ENCODE measurements around the gene SAMM50. TPM values are rescaled to one million over a fixed set of nuclear protein-coding genes. Genes with fewer than 3 reads are reported as not detected.

The SAMM50 gene
- total and polyA plus RNA-seq, 2 donors (not counting 3 experiments of a cell fraction or from before 2014, with no cell fraction given) = 42.9 to 56.2 TPM

GRCh38 chr22:44042249-44043218, 87.3 kb downstream of the SAMM50 start:
- DNase-seq (ENCODE audit: low read depth, low spot score) (no peak), FAIRE-seq (no peak)
- Histone ChIP-seq H3K4me2 (ENCODE audit: insufficient read depth, low read length) (no peak overlapping the region), H3K27me3 (ENCODE audit: control insufficient read depth in 2 of 2, insufficient read depth in 2 of 2, low read length in 2 of 2) (no peaks in the 10 kb centered on the region), H3K4me1 (ENCODE audit: control insufficient read depth, extremely low read depth, insufficient read depth, low read length) (peaks cover 14% of the 10 kb centered on the region), H3K9ac (replicated peaks; ENCODE audit: extremely low read depth, insufficient read depth, low read length) (no peak overlapping the region), H2AFZ (ENCODE audit: low read depth, low read length) (no peak overlapping the region), H3K27ac (ENCODE audit: insufficient read depth, low read depth, low read length) (no peak overlapping the region), H3K9me1 (replicated peaks; ENCODE audit: control insufficient read depth, extremely low read depth, insufficient read depth, low read length) (no peaks in the 10 kb centered on the region), H3K36me3 (ENCODE audit: control insufficient read depth in 2 of 2, extremely low read depth in 1 of 2, insufficient read depth in 2 of 2, low read length in 2 of 2) (no peaks in the 10 kb centered on the region), H3K9me3 (replicated peaks; ENCODE audit: control insufficient read depth, insufficient read depth, low read length) (no peaks in the 10 kb centered on the region), H3K79me2 (ENCODE audit: control insufficient read depth, insufficient read depth, low read length) (peaks cover 90% of the 10 kb centered on the region), H3K4me3 (replicated peaks in 1 of 3; ENCODE audit: insufficient read depth in 1 of 3, low read depth in 1 of 3, low read length in 3 of 3) (no peak overlapping the region), H4K20me1 (replicated peaks; ENCODE audit: control insufficient read depth, extremely low read depth, insufficient read depth, low read length) (no peaks in the 10 kb centered on the region)
- TF ChIP-seq JUN (IDR thresholded peaks at IDR 0.05; ENCODE audit: borderline replicate concordance, insufficient read depth, insufficient read length, low read depth) (no peak), POLR2A (IDR thresholded peaks at IDR 0.05; ENCODE audit: low read depth, low read length) (no peak), GATA2 (IDR thresholded peaks at IDR 0.05; ENCODE audit: insufficient read depth, insufficient read length, low read depth, low read length) (no peak), FOS (IDR thresholded peaks at IDR 0.05; ENCODE audit: borderline replicate concordance, insufficient read depth, low read length) (no peak), MAX (IDR thresholded peaks at IDR 0.05; ENCODE audit: insufficient read depth, insufficient read length) (no peak), MYC (IDR thresholded peaks at IDR 0.05; ENCODE audit: low read depth, low read length) (no peak), EZH2 (IDR thresholded peaks at IDR 0.05; ENCODE audit: borderline replicate concordance, low read depth, low read length, severe bottlenecking) (no peak), POLR2AphosphoS5 (IDR thresholded peaks at IDR 0.05; ENCODE audit: insufficient read depth, low read depth, low read length) (no peak), CTCF (IDR thresholded peaks at IDR 0.05; ENCODE audit: extremely low read depth in 1 of 2, insufficient read depth in 1 of 2, low read depth in 1 of 2, low read length in 2 of 2) (no peak)
- intact Hi-C loops (cut with micrococcal nuclease) (no loop called here), dilution Hi-C loops (cut with MboI; ENCODE audit: extremely low pct_ligation_motif_present, low sequenced_read_pairs) (no loop called here)
- ChIA-PET POLR2A (no interaction called here), CTCF (interaction anchor here (1.3 to 2.1 kb wide), 3 partner anchors 15 to 49 kb away, joined by 4 to 8 read pairs (median 4); no protein-coding TSS in a partner anchor)
- no TSS peak for BruUV-seq (replicated peaks)

All from endothelial cell of umbilical vein (primary cell).